T-helper 9 cell (primary cell): ENCODE data around the gene RHOD.

Source experiments
- DNase-seq: peaks from one replicate; pipeline ENCODE4 v3.0.0-alpha.2; 2020

The RHOD gene

GRCh38 chr11:67117672-67118180 is 61.1 kb downstream of the RHOD start:
- peak; percentile 21 for DNase-seq

- peak; percentile 43 for DNase-seq
These were observed 61.6 kb downstream of the RHOD start for GRCh38 chr11:67118181-67118766.

- peak; percentile 98 for DNase-seq
These were observed 62.3 kb downstream of the RHOD start, which contains the start of gene KDM2A for GRCh38 chr11:67118801-67119584. Gene KDM2A, plus strand, starts transcription at chr11:67119263. Its CDS starts 2,054 bp downstream, at chr11:67121317.

GRCh38 chr11:67119585-67120391 is 63.1 kb downstream of the RHOD start:
- peak; percentile 11 for DNase-seq

GRCh38 chr11:67120456-67120855 is 63.8 kb downstream of the RHOD start:
- no peak for DNase-seq

- no peak for DNase-seq
These were observed 64.4 kb downstream of the RHOD start for GRCh38 chr11:67120881-67121710.
